Activated T-helper 1 cell treated with Interleukin-2 at 50 U/mL for 16 hours (primary cell): ENCODE data around the gene CMTM4.
A peak's percentile ranks its signal among the peaks of the same experiment; 100 is the strongest.
"Not testable (repeated sequence)": the region's sequence is repeated elsewhere in the genome, so short reads cannot be mapped to it uniquely, and the experiment has no call there.

Experiments used
- DNase-seq: peaks from one replicate; pipeline ENCODE4 v3.0.0-alpha.2; 2020; ENCODE audit warnings: low read depth

The CMTM4 gene

GRCh38 chr16:66592814-66593213 is 103.7 kb downstream of the CMTM4 start:
- no peak for DNase-seq

- no peak for DNase-seq
Measured at GRCh38 chr16:66592241-66592640, 104.3 kb downstream of the CMTM4 start.

- no peak for DNase-seq
Measured at GRCh38 chr16:66591018-66591417, 105.5 kb downstream of the CMTM4 start.

GRCh38 chr16:66590322-66590721 is 106.2 kb downstream of the CMTM4 start:
- no peak for DNase-seq

GRCh38 chr16:66588981-66589713 is 107.4 kb downstream of the CMTM4 start:
- DNase-seq = peak; percentile 52

- DNase-seq = no peak
Measured at GRCh38 chr16:66587881-66588600, 108.5 kb downstream of the CMTM4 start.

GRCh38 chr16:66585481-66586239 is 110.9 kb downstream of the CMTM4 start:
- DNase-seq = no peak

GRCh38 chr16:66581246-66581952 is 115.1 kb downstream of the CMTM4 start:
- DNase-seq = no peak

GRCh38 chr16:66580605-66581209 is 115.8 kb downstream of the CMTM4 start:
- no peak for DNase-seq

- DNase-seq = no peak
Measured at GRCh38 chr16:66578651-66579531, 117.7 kb downstream of the CMTM4 start, which contains the start of gene CMTM2. TSS of gene CMTM2 (plus strand) at chr16:66579463. CDS start at chr16:66579608, 145 bp downstream.

- DNase-seq = no peak
Measured at GRCh38 chr16:66576296-66576695, 120.2 kb downstream of the CMTM4 start.

- no peak for DNase-seq
Measured at GRCh38 chr16:66575060-66575459, 121.5 kb downstream of the CMTM4 start.

GRCh38 chr16:66574531-66574930 is 122.0 kb downstream of the CMTM4 start:
- DNase-seq = no peak

- no peak for DNase-seq
Measured at GRCh38 chr16:66574081-66574480, 122.5 kb downstream of the CMTM4 start.

- DNase-seq = no peak
Measured at GRCh38 chr16:66572356-66572755, 124.2 kb downstream of the CMTM4 start.

GRCh38 chr16:66569827-66570405 is 126.6 kb downstream of the CMTM4 start:
- DNase-seq = no peak

- DNase-seq = no peak
Measured at GRCh38 chr16:66569131-66569530, 127.4 kb downstream of the CMTM4 start.

GRCh38 chr16:66568355-66568754 is 128.2 kb downstream of the CMTM4 start:
- DNase-seq = no peak

GRCh38 chr16:66567270-66567669 is 129.3 kb downstream of the CMTM4 start:
- not testable (repeated sequence) for DNase-seq
